Stimulated activated CD8-positive, alpha-beta memory T cell treated with anti-CD3 and anti-CD28 coated beads, Interleukin-4, amount 100 ng/mL, for 24 hours (primary cell): Measurements from ENCODE around the gene GABARAPL1.

Experiments
- DNase-seq: peaks from one replicate; pipeline ENCODE4 v3.0.0-alpha.2; 2020; ENCODE audit warnings: low read depth

GABARAPL1 gene

GRCh38 chr12:10234562-10234961 lies 21.9 kb downstream of the GABARAPL1 start:
- no peak for DNase-seq

DNA sequence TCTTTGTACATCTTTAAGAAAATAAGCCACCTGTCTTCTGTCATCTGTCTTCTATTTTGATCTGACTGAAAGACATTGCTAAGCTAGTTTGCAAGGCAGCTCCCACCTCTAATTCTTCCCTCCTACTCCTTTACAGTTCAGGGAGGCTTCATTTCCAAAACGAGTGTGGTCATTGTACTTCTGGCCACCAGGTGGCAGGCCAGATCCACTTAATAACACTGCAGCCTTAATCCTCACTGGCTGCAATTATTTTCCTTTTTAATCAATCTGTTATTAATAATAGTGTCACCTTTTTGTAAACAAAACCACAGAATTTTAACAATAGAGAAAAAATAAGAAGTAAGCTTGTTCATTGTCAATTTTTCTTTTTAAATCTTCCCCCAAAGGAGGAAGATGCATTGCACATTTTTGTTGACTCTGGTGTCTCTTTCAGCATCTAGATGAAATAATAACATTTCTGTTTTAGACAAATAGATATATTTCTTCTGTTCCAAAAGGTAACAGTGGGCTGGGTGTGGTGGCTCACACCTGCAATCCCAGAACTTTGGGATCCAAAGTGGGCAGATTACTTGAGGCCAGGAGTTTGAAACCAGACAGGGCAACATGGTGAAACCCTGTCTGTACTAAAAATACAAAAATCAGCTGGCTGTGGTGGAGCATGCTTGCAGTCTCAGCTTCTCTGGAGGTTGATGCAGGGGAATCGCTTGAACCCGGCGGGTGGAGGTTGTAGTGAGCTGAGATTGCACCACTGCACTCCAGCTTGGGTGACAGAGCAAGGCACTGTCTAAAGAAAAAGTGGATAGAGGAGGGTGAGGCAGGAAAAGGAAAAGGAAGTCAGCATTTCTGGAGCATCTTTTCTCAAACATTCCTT lies 23.3 kb downstream of the GABARAPL1 start:
- no peak for DNase-seq

GRCh38 chr12:10236720-10237119 lies 24.0 kb downstream of the GABARAPL1 start:
- no peak for DNase-seq

GRCh38 chr12:10238526-10238925 lies 25.8 kb downstream of the GABARAPL1 start:
- DNase-seq = no peak

DNA sequence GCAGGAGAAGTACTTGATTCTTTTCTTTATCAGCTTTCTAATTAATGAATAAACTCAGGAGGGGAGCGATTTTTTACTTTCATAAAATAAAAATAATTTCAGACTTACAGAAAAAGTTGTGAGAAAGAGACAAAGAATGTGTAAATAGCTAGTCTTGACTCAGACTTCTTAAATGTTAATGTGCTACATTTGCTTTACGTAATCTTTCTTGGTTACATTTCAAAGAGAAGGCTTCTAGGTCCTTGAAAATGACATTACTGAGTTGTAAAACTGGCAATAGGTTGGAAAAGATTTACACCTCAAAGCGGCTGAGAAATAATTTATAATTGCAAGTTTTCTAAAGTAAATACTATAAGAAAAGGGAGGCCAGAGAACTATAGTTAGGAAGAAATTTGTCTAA lies 28.6 kb downstream of the GABARAPL1 start:
- no peak for DNase-seq

GRCh38 chr12:10241727-10242126 lies 29.1 kb downstream of the GABARAPL1 start:
- DNase-seq = no peak

GRCh38 chr12:10242539-10242938 lies 29.9 kb downstream of the GABARAPL1 start:
- no peak for DNase-seq

- DNase-seq = no peak
Measured at GRCh38 chr12:10243818-10244520, 31.3 kb downstream of the GABARAPL1 start.

DNA sequence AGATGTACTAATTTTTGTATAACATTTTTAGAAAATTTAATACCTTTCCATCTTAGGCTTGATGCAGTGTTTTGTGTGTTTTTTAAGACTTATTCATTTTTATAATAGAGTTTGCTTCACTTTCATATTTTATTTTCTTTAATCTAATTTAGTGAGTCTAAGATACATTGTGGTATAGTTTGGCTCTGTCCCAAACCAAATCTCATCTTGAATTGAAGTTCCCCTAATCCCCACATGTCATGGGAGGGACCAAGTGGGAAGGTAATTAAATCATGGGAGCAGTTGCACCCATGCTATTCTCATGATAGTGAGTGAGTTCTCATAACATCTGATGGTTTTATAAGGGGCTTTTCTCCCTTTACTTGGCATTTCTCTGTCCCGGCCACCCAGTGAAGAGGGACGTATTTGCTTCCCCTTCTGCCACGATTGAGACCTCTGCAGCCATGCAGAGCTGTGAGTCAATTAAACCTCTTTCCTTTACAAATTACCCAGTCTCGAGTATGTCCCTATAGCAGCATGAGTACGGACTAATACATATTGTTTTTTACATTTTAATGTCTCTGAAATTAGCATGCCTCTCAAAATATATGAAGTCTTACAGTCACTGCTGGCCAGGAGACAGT lies 34.9 kb downstream of the GABARAPL1 start:
- DNase-seq = no peak

DNA sequence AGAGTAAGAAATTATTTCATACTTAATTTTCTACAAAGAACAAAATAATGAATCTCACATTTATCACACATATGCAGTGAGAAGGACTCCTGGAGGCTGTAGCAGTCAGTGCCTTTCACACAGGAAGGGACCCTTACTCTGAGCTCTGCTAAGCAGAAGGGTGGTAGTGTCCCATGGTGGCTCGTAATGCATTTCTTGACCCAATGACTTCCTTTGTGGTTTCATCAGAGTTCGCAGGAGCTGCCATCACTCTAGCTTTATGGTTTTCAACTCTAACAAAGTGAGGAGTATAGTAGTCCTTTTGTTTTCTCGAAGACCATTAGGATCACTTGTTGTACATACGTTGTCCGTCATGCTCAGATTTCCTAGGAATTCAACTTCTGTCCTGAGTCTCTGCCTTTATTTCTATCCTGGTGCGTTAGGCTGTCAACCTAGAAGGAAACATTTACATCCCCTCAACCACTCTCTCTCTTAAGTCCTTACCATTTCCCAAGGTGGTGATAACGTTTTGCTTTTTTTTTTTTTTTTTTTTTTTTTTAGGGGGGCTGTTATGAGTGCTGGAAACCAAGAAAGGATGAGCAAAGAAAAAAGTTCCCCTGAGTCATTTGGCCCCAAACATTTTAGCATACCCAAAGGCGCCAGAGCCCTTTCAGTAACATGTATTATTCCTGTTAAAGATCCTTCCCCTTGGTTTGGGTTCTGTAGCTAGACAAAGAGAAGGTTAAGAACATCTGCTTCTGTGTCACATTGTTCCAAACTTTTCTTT lies 37.2 kb downstream of the GABARAPL1 start:
- no peak for DNase-seq

DNA sequence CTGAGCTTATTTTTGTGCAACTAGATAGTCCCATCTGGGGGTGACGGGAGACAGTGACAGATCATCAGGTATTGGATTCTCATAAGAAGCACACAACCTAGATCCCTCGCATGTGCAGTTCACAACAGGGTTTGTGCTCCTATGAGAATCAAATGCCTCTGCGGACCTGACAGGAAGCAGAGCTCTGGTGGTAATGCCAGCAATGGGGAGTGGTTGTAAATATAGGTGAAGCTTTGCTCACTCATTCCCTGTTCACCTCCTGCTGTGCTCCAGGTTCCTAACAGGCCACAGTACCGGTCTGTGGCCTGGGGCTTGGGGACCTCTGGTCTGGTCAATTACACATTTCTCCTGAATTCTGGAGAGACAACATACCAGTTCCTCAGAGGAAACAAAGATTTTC lies 39.0 kb downstream of the GABARAPL1 start:
- no peak for DNase-seq

- no peak for DNase-seq
Measured at GRCh38 chr12:10252201-10252600, 39.5 kb downstream of the GABARAPL1 start.

- no peak for DNase-seq
Measured at GRCh38 chr12:10256064-10256463, 43.4 kb downstream of the GABARAPL1 start.

DNA sequence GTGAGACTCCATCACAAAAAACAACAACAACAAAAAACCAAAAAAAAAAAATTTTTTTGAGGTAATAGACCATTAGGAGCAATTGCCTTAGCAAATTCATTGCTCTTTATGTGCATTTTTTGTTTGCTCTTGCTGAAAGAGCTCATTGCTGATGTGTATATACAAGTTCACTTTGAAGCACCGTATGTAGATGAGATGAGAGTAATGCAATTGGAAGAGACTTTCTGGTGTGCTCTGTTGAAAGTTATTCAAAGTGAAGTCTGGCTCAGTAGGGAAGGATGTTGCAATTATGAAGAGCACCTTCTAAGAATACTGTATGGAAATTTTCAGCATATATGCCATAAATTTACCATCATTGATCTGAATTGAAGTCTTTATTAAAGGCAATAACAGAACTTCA lies 48.2 kb downstream of the GABARAPL1 start:
- DNase-seq = no peak

- DNase-seq = no peak
Measured at GRCh38 chr12:10268037-10268436, 55.4 kb downstream of the GABARAPL1 start.

DNA sequence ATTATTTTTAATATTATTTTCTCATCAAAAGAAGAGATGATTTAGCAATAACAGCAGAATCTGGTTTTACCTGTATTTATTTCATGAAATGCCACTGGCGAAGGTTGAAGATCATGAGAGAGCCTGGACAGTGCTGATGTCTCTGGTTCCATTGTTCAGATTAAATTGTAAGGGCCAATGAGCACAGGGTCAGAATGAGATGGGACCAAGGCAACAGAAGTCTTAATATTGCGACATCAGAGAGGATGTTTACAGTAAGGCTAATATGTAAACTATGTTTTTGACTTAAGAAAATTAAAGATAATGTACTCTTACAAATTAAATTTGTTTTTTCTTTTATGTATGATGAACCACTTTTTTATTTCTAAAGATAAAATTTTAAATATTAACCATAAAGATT lies 59.8 kb downstream of the GABARAPL1 start:
- DNase-seq = no peak
